HG03039 (cell line): ENCODE data around the gene HOXA1.

Source experiments
- ATAC-seq: cut with Tn5 transposase; IDR thresholded peaks from one replicate; pipeline ENCODE4 v1.9.1; 2021; ENCODE audit warnings: mild to moderate bottlenecking, moderate library complexity; ENCODE audit not compliant: unreplicated experiment

Gene HOXA1

GRCh38 chr7:27117887-27118491 lies 22.2 kb upstream of the HOXA1 start:
- ATAC-seq = no peak

- no peak for ATAC-seq
Measured at GRCh38 chr7:27116962-27117886, 21.4 kb upstream of the HOXA1 start.

- ATAC-seq = no peak
Measured at GRCh38 chr7:27116031-27116961, 20.5 kb upstream of the HOXA1 start.

GRCh38 chr7:27115221-27116026 lies 19.6 kb upstream of the HOXA1 start:
- no peak for ATAC-seq

- no peak for ATAC-seq
Measured at GRCh38 chr7:27114881-27115220, 19.1 kb upstream of the HOXA1 start.

- no peak for ATAC-seq
Measured at GRCh38 chr7:27113991-27114769, 18.4 kb upstream of the HOXA1 start.

- no peak for ATAC-seq
Measured at GRCh38 chr7:27112955-27113949, 17.5 kb upstream of the HOXA1 start.

GRCh38 chr7:27112361-27112760 lies 16.6 kb upstream of the HOXA1 start:
- no peak for ATAC-seq

- ATAC-seq = no peak
Measured at GRCh38 chr7:27111751-27112277, 16.0 kb upstream of the HOXA1 start.

- ATAC-seq = no peak
Measured at GRCh38 chr7:27111042-27111750, 15.4 kb upstream of the HOXA1 start.

- no peak for ATAC-seq
Measured at GRCh38 chr7:27110186-27111031, 14.6 kb upstream of the HOXA1 start.

- no peak for ATAC-seq
Measured at GRCh38 chr7:27109466-27110185, 13.8 kb upstream of the HOXA1 start.

- no peak for ATAC-seq
Measured at GRCh38 chr7:27108390-27109127, 12.8 kb upstream of the HOXA1 start.

GRCh38 chr7:27107391-27108381 lies 11.9 kb upstream of the HOXA1 start:
- no peak for ATAC-seq
